HCT116 (cell line): Measurements from ENCODE around the gene KRTAP10-11. TPM values are rescaled to one million over a fixed set of nuclear protein-coding genes. Genes with fewer than 3 reads are reported as not detected.

Experiments
- ATAC-seq: fragments of 200-7000 bp; cut with Tn5 transposase; 2 replicates; pipeline ENCODE4 v1.9.1; 2020; ENCODE audit warnings: mild to moderate bottlenecking, moderate library complexity
- BruUV-seq: library from RNA; stranded (reverse); fragments of 400-500 nt; replicated peaks from 2 replicates; lab custom pipeline; 2021; lab: Mats Ljungman, UMichigan
- CTCF ChIA-PET: fragments of 300-600 bp; sonication (Branson Sonifier 250); formaldehyde crosslinking; loops from one replicate; lab custom pipeline; 2021; ENCODE audit warnings: antibody characterized with exemption; lab: Charles Lee
- POLR2A ChIA-PET: fragments of 300-600, 350-600 bp; sonication (Branson Sonifier 250); formaldehyde crosslinking; loops from one replicate; lab custom pipeline; 2021; ENCODE audit warnings: antibody characterized with exemption; lab: Charles Lee
- RAD21 ChIA-PET, 2 experiments: fragments of 300-600 bp; sonication (Branson Sonifier 250); formaldehyde crosslinking; loops; one replicate each; lab custom pipeline; 2023; ENCODE audit warnings: low total read pairs in 2 of 2; ENCODE audit not compliant: uncharacterized antibody in 2 of 2, unreplicated experiment in 2 of 2, low non-redundant PET in 1 of 2; lab: Charles Lee
- DNase-seq: peaks from one replicate; pipeline ENCODE4 v3.0.0-alpha.2; 2010; ENCODE audit warnings: low read depth, low spot score
- H2AFZ ChIP-seq: fragments of 200-600 bp; shearing (Covaris generic), sonication (generic); 2 replicates; pipeline ENCODE4 v1.6.1; 2017; ENCODE audit warnings: low read depth, mixed run types, mixed read lengths, antibody characterized with exemption, low read length; ENCODE audit not compliant: poor library complexity, severe bottlenecking
- H3K27ac ChIP-seq: 2 replicates; pipeline ENCODE4 v1.5.1; 2012; ENCODE audit warnings: low read depth, low read length
- H3K27me3 ChIP-seq: fragments of 200-600 bp; sonication (generic); 2 replicates; pipeline ENCODE4 v1.6.1; 2016; ENCODE audit warnings: mixed run types, low read length, mixed read lengths; ENCODE audit not compliant: insufficient read depth
- H3K36me3 ChIP-seq, 2 experiments: fragments of 200-500 bp in 1 of 2; fragments of 200-600 bp in 1 of 2; sonication (Bioruptor generic) in 1 of 2; sonication (generic) in 1 of 2; 2 replicates each; pipeline versions ENCODE4 v1.5.1 to v1.6.1; 2014 to 2016; ENCODE audit warnings: low read length in 2 of 2, inconsistent platforms in 1 of 2, mixed read lengths in 1 of 2, mixed run types in 1 of 2; ENCODE audit not compliant: insufficient read depth in 2 of 2, control insufficient read depth in 1 of 2
- H3K4me1 ChIP-seq, 2 experiments: fragments of 200-600 bp in 1 of 2; sonication (generic) in 1 of 2; 2 replicates each; pipeline versions ENCODE4 v1.5.1 to v1.6.1; 2012 to 2017; ENCODE audit warnings: low read length in 2 of 2, inconsistent platforms in 1 of 2, mild to moderate bottlenecking in 1 of 2, mixed read lengths in 1 of 2, mixed run types in 1 of 2, moderate library complexity in 1 of 2; ENCODE audit not compliant: insufficient read depth in 2 of 2, control insufficient read depth in 1 of 2
- H3K4me2 ChIP-seq: fragments of 200-600 bp; sonication (generic); 2 replicates; pipeline ENCODE4 v1.6.1; 2017; ENCODE audit warnings: mixed run types, low read length, mixed read lengths
- H3K4me3 ChIP-seq, 2 experiments: fragments of 200-600 bp in 1 of 2; sonication (generic) in 1 of 2; replicated peaks in 1 of 2; 2 replicates each; pipeline ENCODE4 v1.5.1; 2011 to 2016; ENCODE audit warnings: low read length in 2 of 2, control low read depth in 1 of 2, low read depth in 1 of 2, mild to moderate bottlenecking in 1 of 2, mixed read lengths in 1 of 2, mixed run types in 1 of 2
- H3K79me2 ChIP-seq: fragments of 200-600 bp; sonication (generic); 2 replicates; pipeline ENCODE4 v1.6.1; 2017; ENCODE audit warnings: mild to moderate bottlenecking, mixed run types, low read length, moderate library complexity, mixed read lengths; ENCODE audit not compliant: insufficient read depth
- H3K9ac ChIP-seq: fragments of 200-600 bp; sonication (generic); 2 replicates; pipeline ENCODE4 v1.6.1; 2016; ENCODE audit warnings: low read length, mixed read lengths
- H3K9me2 ChIP-seq: fragments of 200-600 bp; sonication (generic), shearing (Covaris generic); 2 replicates; pipeline ENCODE4 v1.6.1; 2017; ENCODE audit warnings: mixed run types, mild to moderate bottlenecking, moderate library complexity; ENCODE audit not compliant: insufficient read depth
- H3K9me3 ChIP-seq, 2 experiments: fragments of 200-500 bp in 1 of 2; fragments of 200-600 bp in 1 of 2; sonication (Bioruptor generic) in 1 of 2; sonication (generic) in 1 of 2; 2 replicates each; pipeline ENCODE4 v1.6.1; 2014 to 2017; ENCODE audit warnings: low read length in 2 of 2, mixed read lengths in 2 of 2, inconsistent platforms in 1 of 2, low read depth in 1 of 2, mild to moderate bottlenecking in 1 of 2, mixed run types in 1 of 2, moderate library complexity in 1 of 2; ENCODE audit not compliant: control insufficient read depth in 1 of 2, insufficient read depth in 1 of 2
- H4K20me1 ChIP-seq: fragments of 200-600 bp; sonication (generic), shearing (Covaris generic); 2 replicates; pipeline ENCODE4 v1.6.1; 2017; ENCODE audit warnings: mixed run types, mild to moderate bottlenecking, moderate library complexity; ENCODE audit not compliant: insufficient read depth
- CBX3 ChIP-seq: IDR thresholded peaks from 2 replicates; pipeline ENCODE4 v1.6.1; 2012; ENCODE audit warnings: low read depth
- CEBPB ChIP-seq: IDR thresholded peaks from 2 replicates; pipeline ENCODE4 v1.6.1; 2012; ENCODE audit warnings: low read depth
- EZH2phosphoT487 ChIP-seq: fragments of 200-600 bp; IDR thresholded peaks from 2 replicates; pipeline ENCODE4 v1.6.1; 2018; ENCODE audit warnings: antibody characterized with exemption, borderline replicate concordance
- JUND ChIP-seq: IDR thresholded peaks from 2 replicates; pipeline ENCODE4 v1.6.1; 2012
- REST ChIP-seq: IDR thresholded peaks from 2 replicates; pipeline ENCODE4 v1.6.1; 2012; ENCODE audit warnings: low read depth
- intact Hi-C: fragments of 100-400 bp; cut with micrococcal nuclease; formaldehyde crosslinking; loops from 2 replicates; pipeline ENCODE4 v1.10.0; 2022
- total RNA-seq: library from RNA; stranded (reverse); gene quantifications from one replicate; pipeline ENCODE4 v1.2.1, GENCODE V29; 2021; ENCODE audit not compliant: unreplicated experiment

Gene KRTAP10-11
- total RNA-seq, 1 experiment from 2014 or later, result not detected

GRCh38 chr21:44657635-44658540, 11.7 kb downstream of the KRTAP10-11 start, which contains the start of gene KRTAP12-3:
KRTAP12-3 (plus strand) TSS chr21:44657932; CDS start chr21:44657980, 48 bp downstream.
- DNase-seq (no peak), ATAC-seq (no peak)
- Histone ChIP-seq H3K4me3 (no peak within 1 kb of the TSS), H3K27me3 (no peaks in the 10 kb centered on the region), H3K9ac (no peak within 1 kb of the TSS), H3K9me2 (no peaks in the 10 kb centered on the region), H3K36me3 (no peaks in the 10 kb centered on the region), H3K79me2 (no peaks in the 10 kb centered on the region), H3K4me2 (no peak within 1 kb of the TSS), H3K4me1 (no peaks in the 10 kb centered on the region), H3K27ac (no peak within 1 kb of the TSS), H2AFZ (no peak within 1 kb of the TSS), H3K9me3 (no peaks in the 10 kb centered on the region), H4K20me1 (no peaks in the 10 kb centered on the region)
- POLR2A ChIA-PET, result no interaction called here
- CTCF ChIA-PET, result no interaction called here
- TF ChIP-seq CBX3 (no peak), JUND (no peak), REST (no peak), EZH2phosphoT487 (no peak), CEBPB (no peak)
- RAD21 ChIA-PET, result no interaction called here
- intact Hi-C loops, result no loop called here
- BruUV-seq, result no TSS peak
